ENCODE measurements around the gene GRIK4. TPM values are rescaled to one million over a fixed set of nuclear protein-coding genes. Genes with fewer than 3 reads are reported as not detected.

GRIK4 gene
- total and polyA plus RNA-seq, 9 of the 15 experiments (the other 6 are each of a cell fraction or from before 2014, with no cell fraction given), result not detected

DNA sequence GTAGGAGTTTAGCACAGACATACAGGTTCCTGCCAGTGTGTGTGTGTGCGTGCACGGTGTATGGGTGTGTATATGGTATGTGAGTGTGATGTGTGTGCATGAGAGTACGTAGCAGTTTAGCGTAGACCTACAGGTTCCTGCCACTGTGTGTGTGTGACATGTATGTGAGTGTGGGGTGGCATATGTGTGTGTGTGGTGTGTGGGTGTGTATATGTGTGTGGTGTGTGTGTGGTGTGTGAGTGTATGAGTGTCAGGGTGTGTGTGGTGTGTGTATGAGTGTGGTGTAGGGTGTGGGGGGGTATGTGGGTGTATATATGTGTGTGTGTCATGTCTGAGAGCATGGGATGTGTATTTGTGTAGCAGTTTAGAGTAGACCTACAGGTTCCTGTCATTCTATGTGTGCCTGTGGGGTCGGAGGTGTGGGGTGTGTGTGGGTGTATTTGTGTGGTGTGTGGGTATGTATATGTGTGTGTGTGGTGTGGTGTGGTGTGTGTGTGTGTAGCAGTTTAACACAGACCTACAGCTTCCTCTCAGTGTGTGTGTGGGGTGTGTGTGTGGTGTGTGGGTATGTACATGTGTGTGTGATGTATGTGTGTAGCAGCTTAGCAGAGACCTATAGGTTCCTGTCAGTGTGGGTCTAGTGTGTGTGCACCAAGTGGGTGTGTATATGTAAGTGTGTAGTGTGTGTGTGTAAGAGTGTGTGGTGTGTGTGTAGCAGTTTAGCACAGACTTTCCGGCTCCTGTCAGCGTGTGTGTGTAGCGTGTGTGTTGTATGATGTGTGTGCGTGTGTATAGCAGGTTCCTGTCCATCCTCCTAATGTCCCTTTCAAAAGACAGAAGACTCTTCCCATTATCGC, 480.5 kb downstream of the GRIK4 start:
- Histone ChIP-seq H3K9me1 (ENCODE audit: control insufficient read depth, insufficient read depth, low read length) (no peaks in the 10 kb centered on the region), H3K4me3 (no peak overlapping the region), H3K4me2 (ENCODE audit: insufficient read depth, low read length) (no peak overlapping the region), H3K36me3 (ENCODE audit: control insufficient read depth, insufficient read depth, low read length) (no peaks in the 10 kb centered on the region), H3K27ac (ENCODE audit: extremely low read depth, low read depth, low read length) (no peak overlapping the region), H3K9ac (ENCODE audit: insufficient read depth in 1 of 2, low read depth in 2 of 2, low read length in 2 of 2) (no peak overlapping the region), H2AFZ (ENCODE audit: low read depth, low read length) (no peak overlapping the region), H4K20me1 (replicated peaks; ENCODE audit: control insufficient read depth, insufficient read depth, low read length) (no peaks in the 10 kb centered on the region), H3K27me3 (ENCODE audit: control insufficient read depth in 2 of 2, insufficient read depth in 2 of 2, low read length in 2 of 2) (peaks cover 4 to 16% of the 10 kb centered on the region in 2 experiments; a peak in 3 of 5 replicates), H3K9me3 (replicated peaks; ENCODE audit: control insufficient read depth, insufficient read depth, low read depth, low read length) (no peaks in the 10 kb centered on the region), H3K4me1 (replicated peaks in 1 of 2; ENCODE audit: control insufficient read depth in 2 of 2, insufficient read depth in 2 of 2, low read length in 2 of 2) (no peaks in the 10 kb centered on the region), H3K79me2 (ENCODE audit: control insufficient read depth, insufficient read depth, low read length) (no peaks in the 10 kb centered on the region)
- no peak for TF ChIP-seq PHTF2 (CRISPR knock-in tag; IDR thresholded peaks at IDR 0.05)
- TF ChIP-seq NR4A1 (CRISPR knock-in tag; IDR thresholded peaks at IDR 0.05), result no peak
- no peak for TF ChIP-seq NR4A1 (tag; IDR thresholded peaks at IDR 0.05)
- no peak for TF ChIP-seq ZNF197 (CRISPR knock-in tag; IDR thresholded peaks at IDR 0.05; ENCODE audit: low read depth)
- TF ChIP-seq, protein P1, sequence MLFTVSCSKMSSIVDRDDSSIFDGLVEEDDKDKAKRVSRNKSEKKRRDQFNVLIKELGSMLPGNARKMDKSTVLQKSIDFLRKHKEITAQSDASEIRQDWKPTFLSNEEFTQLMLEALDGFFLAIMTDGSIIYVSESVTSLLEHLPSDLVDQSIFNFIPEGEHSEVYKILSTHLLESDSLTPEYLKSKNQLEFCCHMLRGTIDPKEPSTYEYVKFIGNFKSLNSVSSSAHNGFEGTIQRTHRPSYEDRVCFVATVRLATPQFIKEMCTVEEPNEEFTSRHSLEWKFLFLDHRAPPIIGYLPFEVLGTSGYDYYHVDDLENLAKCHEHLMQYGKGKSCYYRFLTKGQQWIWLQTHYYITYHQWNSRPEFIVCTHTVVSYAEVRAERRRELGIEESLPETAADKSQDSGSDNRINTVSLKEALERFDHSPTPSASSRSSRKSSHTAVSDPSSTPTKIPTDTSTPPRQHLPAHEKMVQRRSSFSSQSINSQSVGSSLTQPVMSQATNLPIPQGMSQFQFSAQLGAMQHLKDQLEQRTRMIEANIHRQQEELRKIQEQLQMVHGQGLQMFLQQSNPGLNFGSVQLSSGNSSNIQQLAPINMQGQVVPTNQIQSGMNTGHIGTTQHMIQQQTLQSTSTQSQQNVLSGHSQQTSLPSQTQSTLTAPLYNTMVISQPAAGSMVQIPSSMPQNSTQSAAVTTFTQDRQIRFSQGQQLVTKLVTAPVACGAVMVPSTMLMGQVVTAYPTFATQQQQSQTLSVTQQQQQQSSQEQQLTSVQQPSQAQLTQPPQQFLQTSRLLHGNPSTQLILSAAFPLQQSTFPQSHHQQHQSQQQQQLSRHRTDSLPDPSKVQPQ (CRISPR knock-in tag; IDR thresholded peaks at IDR 0.05; ENCODE audit: borderline replicate concordance), result no peak
- no peak for TF ChIP-seq NONO (IDR thresholded peaks at IDR 0.05; ENCODE audit: low read depth in 2 of 2, low read length in 1 of 2)
- TF ChIP-seq CEBPB (tag; IDR thresholded peaks at IDR 0.05), result no peak
- no peak for TF ChIP-seq ZKSCAN3 (CRISPR knock-in tag; IDR thresholded peaks at IDR 0.05)
- no peak for TF ChIP-seq CCAR2 (IDR thresholded peaks at IDR 0.05; ENCODE audit: low read depth, low read length)
- TF ChIP-seq POLR2B (IDR thresholded peaks at IDR 0.05; ENCODE audit: low read depth, partially characterized antibody), result no peak
- TF ChIP-seq ZNF707 (CRISPR knock-in tag; conservative IDR thresholded peaks at IDR 0.05), result no peak
- no peak for TF ChIP-seq BRD9 (IDR thresholded peaks at IDR 0.05; ENCODE audit: low read depth, partially characterized antibody)
- no peak for TF ChIP-seq ZFP30 (CRISPR knock-in tag; IDR thresholded peaks at IDR 0.05; ENCODE audit: borderline replicate concordance)
- FAIRE-seq (no peak), DNase-seq (ENCODE audit: extremely low read depth in 1 of 4, low spot score in 3 of 4) (no peak), ATAC-seq (no peak)
- BruUV-seq (replicated peaks), result no TSS peak
- ChIA-PET CTCF (ENCODE audit: low intra/inter-chr PET ratio) (no interaction called here), POLR2A (no interaction called here)
- in situ Hi-C loops (cut with MboI) (no loop called here), intact Hi-C loops (cut with micrococcal nuclease) (no loop called here)
- WGBS (ENCODE audit: insufficient coverage, low coverage, missing lambda C conversion rate), result 0% methylated on average over 9 of the region's 10 CpGs

Data from K562 (cell line).